GM18511 (cell line): ENCODE results near the gene LIFR.

Source experiments
- ATAC-seq: cut with Tn5 transposase; IDR thresholded peaks from one replicate; pipeline ENCODE4 v1.9.1; 2021; ENCODE audit warnings: mild to moderate bottlenecking, moderate library complexity; ENCODE audit not compliant: unreplicated experiment

LIFR gene

GRCh38 chr5:38468202-38468673 is 88.2 kb downstream of the LIFR start:
- ATAC-seq: no peak

- ATAC-seq: no peak
Measured at GRCh38 chr5:38467353-38468040, 88.9 kb downstream of the LIFR start.

GRCh38 chr5:38466424-38467189 is 89.8 kb downstream of the LIFR start:
- no peak for ATAC-seq

- no peak for ATAC-seq
Measured at GRCh38 chr5:38465702-38466423, 90.6 kb downstream of the LIFR start.

GRCh38 chr5:38465061-38465460 is 91.4 kb downstream of the LIFR start:
- no peak for ATAC-seq

- no peak for ATAC-seq
Measured at GRCh38 chr5:38463634-38464521, 92.6 kb downstream of the LIFR start.

GRCh38 chr5:38462976-38463633 is 93.3 kb downstream of the LIFR start:
- no peak for ATAC-seq

- ATAC-seq: no peak
Measured at GRCh38 chr5:38458174-38458573, 98.3 kb downstream of the LIFR start.

- ATAC-seq: no peak
Measured at GRCh38 chr5:38456657-38457399, 99.6 kb downstream of the LIFR start.

- ATAC-seq: peak; percentile 61
Measured at GRCh38 chr5:38455796-38456330, 100.6 kb downstream of the LIFR start.

GRCh38 chr5:38453921-38454320 is 102.5 kb downstream of the LIFR start:
- peak; percentile 7 for ATAC-seq

GRCh38 chr5:38453506-38453905 is 102.9 kb downstream of the LIFR start:
- peak; percentile 98 for ATAC-seq

- no peak for ATAC-seq
Measured at GRCh38 chr5:38452201-38452600, 104.2 kb downstream of the LIFR start.

- no peak for ATAC-seq
Measured at GRCh38 chr5:38451074-38451725, 105.2 kb downstream of the LIFR start.

GRCh38 chr5:38450627-38451026 is 105.8 kb downstream of the LIFR start:
- no peak for ATAC-seq

GRCh38 chr5:38448568-38449350 is 107.7 kb downstream of the LIFR start:
- no peak for ATAC-seq

- ATAC-seq: no peak
Measured at GRCh38 chr5:38447786-38448185, 108.7 kb downstream of the LIFR start.

GRCh38 chr5:38447056-38447455 is 109.4 kb downstream of the LIFR start:
- no peak for ATAC-seq
